ENCODE measurements around the gene SASH1. TPM values are rescaled to one million over a fixed set of nuclear protein-coding genes. Genes with fewer than 3 reads are reported as not detected.

SASH1 gene
- total RNA-seq, 1 experiment from 2014 or later = 33.2 TPM

DNA sequence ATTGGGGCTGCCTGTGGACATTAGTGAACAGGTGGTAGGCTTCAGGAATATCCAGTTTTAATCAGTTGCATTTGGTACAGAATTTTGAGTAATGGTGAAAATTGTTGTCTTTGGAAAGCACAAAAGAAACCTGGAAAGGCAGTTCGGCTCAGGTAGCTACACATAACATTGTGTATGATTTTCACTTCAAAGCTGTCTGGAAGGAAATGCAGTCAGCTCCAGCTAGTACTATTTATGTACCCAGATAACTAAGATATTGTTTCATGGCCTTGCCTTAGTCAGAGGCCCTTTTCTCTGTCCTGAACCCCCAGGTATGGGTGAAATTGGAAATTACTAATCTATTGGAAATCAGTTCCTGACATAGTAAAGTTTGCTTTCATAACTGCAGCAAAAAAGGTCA is 208.6 kb downstream of the SASH1 start:
- DNase-seq = no peak
- no peak overlapping the region for H4K91ac ChIP-seq (ENCODE audit: insufficient read length, low read depth, low read length)
- H3K4me3 Mint-ChIP-seq = no peak overlapping the region

More for the DNA sequence above, 208.6 kb downstream of the SASH1 start:
- H3K23me2 ChIP-seq (ENCODE audit: insufficient read length, low read depth, low read length, poor library complexity, severe bottlenecking) = no peaks in the 10 kb centered on the region
- H3K56ac ChIP-seq (ENCODE audit: insufficient read length, low read depth, low read length) = no peak overlapping the region
- H3K9me3 Mint-ChIP-seq = peaks cover 10 to 13% of the 10 kb centered on the region in 2 experiments; a peak in 4 of 5 replicates
- peaks cover 2% of the 10 kb centered on the region; the same call in 1 of the 2 replicates for H3K27me3 Mint-ChIP-seq (ENCODE audit: low read depth)
- H3K27ac ChIP-seq (ENCODE audit: insufficient read length, low read depth, low read length) = no peak overlapping the region
- no CpG with 5 or more reads among the region's 1 CpG for WGBS (ENCODE audit: extremely low coverage, insufficient read length, low lambda C conversion rate)
- H4K8ac ChIP-seq (replicated peaks; ENCODE audit: insufficient read length, low read depth, low read length) = no peak overlapping the region
- no peak overlapping the region for H2BK15ac ChIP-seq (ENCODE audit: low read depth, low read length)
- no peak overlapping the region for H2BK20ac ChIP-seq (ENCODE audit: low read depth, low read length, poor library complexity, severe bottlenecking)
- no peaks in the 10 kb centered on the region for H3K27me3 ChIP-seq (ENCODE audit: insufficient read depth, low read length)
- H4K5ac ChIP-seq (ENCODE audit: insufficient read length, low read depth, low read length) = no peak overlapping the region
- H3K79me2 ChIP-seq (ENCODE audit: insufficient read depth, low read length) = no peaks in the 10 kb centered on the region
- no peaks in the 10 kb centered on the region for H4K20me1 ChIP-seq (ENCODE audit: control insufficient read depth, insufficient read depth, insufficient read length)
- no peak overlapping the region for H2BK12ac ChIP-seq (ENCODE audit: insufficient read length, low read depth, low read length)
- peaks cover 8 to 10% of the 10 kb centered on the region in 2 experiments for H3K4me1 Mint-ChIP-seq
- no peak overlapping the region for H3K14ac ChIP-seq (ENCODE audit: insufficient read depth, low read length)
- no peak overlapping the region for H3K23ac ChIP-seq (ENCODE audit: insufficient read length, low read depth, low read length)
- H2AK5ac ChIP-seq (ENCODE audit: insufficient read length, low read length) = no peak overlapping the region
- no peak overlapping the region for H2BK120ac ChIP-seq (ENCODE audit: low read depth, low read length, poor library complexity, severe bottlenecking)
- H2AFZ ChIP-seq (ENCODE audit: low read length) = no peak overlapping the region
- H3K4me2 ChIP-seq (ENCODE audit: insufficient read depth, insufficient read length, low read length) = no peak overlapping the region
- H3K36me3 Mint-ChIP-seq (ENCODE audit: insufficient read depth in 1 of 3, low read depth in 3 of 3) = peaks cover 5 to 42% (median 40%) of the 10 kb centered on the region in 3 experiments; a peak in 6 of 7 replicates
- H3K4ac ChIP-seq (ENCODE audit: low read depth, low read length) = no peak overlapping the region
- H3K27ac Mint-ChIP-seq = no peak overlapping the region
- H3K18ac ChIP-seq (ENCODE audit: insufficient read length, low read depth, low read length) = no peak overlapping the region
- no peaks in the 10 kb centered on the region for H3K79me1 ChIP-seq (ENCODE audit: insufficient read depth, low read depth, low read length, poor library complexity, severe bottlenecking)
- H2BK5ac ChIP-seq (ENCODE audit: insufficient read length, low read length) = no peak overlapping the region
- TF ChIP-seq, protein P1, sequence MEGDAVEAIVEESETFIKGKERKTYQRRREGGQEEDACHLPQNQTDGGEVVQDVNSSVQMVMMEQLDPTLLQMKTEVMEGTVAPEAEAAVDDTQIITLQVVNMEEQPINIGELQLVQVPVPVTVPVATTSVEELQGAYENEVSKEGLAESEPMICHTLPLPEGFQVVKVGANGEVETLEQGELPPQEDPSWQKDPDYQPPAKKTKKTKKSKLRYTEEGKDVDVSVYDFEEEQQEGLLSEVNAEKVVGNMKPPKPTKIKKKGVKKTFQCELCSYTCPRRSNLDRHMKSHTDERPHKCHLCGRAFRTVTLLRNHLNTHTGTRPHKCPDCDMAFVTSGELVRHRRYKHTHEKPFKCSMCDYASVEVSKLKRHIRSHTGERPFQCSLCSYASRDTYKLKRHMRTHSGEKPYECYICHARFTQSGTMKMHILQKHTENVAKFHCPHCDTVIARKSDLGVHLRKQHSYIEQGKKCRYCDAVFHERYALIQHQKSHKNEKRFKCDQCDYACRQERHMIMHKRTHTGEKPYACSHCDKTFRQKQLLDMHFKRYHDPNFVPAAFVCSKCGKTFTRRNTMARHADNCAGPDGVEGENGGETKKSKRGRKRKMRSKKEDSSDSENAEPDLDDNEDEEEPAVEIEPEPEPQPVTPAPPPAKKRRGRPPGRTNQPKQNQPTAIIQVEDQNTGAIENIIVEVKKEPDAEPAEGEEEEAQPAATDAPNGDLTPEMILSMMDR (conservative IDR thresholded peaks at IDR 0.05) = no peak
- no peak overlapping the region for H3T11ph ChIP-seq (ENCODE audit: low read length)
- H3K9ac ChIP-seq (ENCODE audit: extremely low read depth, insufficient read length, low read length) = no peak overlapping the region
- peaks cover 2% of the 10 kb centered on the region; the same call in 1 of the 2 replicates for H3K4me1 ChIP-seq (ENCODE audit: insufficient read depth, low read length)
- H3K9me3 ChIP-seq (ENCODE audit: control insufficient read depth, low read depth, low read length) = no peaks in the 10 kb centered on the region
